Left kidney (tissue), 2 donors: ENCODE results near the gene LSM5. TPM values are rescaled to one million over a fixed set of nuclear protein-coding genes. Genes with fewer than 3 reads are reported as not detected.
"Not testable (repeated sequence)": the region's sequence is repeated elsewhere in the genome, so short reads cannot be mapped to it uniquely, and the experiment has no call there.

ENCODE experiments used
- DNase-seq: peaks from one replicate; pipeline ENCODE4 v3.0.0-alpha.2; 2013
- polyA plus RNA-seq: library from polyadenylated mRNA; unstranded; fragments of 120-200 nt; gene quantifications from one replicate; pipeline ENCODE4 v1.2.1, GENCODE V29; 2013; ENCODE audit not compliant: insufficient read length

The LSM5 gene
- polyA plus RNA-seq, 1 donor: 93.5 TPM

DNA sequence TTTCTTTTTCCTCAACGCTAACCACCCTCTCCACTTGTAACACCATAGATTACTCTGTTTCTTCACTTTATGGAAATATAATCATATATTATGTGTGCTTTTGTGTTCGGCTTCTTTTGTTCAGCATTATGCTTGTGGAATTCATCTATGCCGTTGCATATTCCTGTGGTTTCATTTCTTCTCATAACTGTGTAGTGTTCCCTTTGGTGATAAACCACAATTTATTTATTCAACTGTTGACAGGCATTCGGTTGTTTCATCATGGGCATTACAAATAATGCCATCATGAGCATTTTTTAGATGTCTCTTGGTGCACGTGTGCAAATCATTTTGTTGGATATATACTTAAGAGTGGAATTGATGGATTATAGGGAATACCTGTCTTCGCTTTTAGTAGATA is 17.2 kb upstream of the LSM5 start:
- no peak for DNase-seq

DNA sequence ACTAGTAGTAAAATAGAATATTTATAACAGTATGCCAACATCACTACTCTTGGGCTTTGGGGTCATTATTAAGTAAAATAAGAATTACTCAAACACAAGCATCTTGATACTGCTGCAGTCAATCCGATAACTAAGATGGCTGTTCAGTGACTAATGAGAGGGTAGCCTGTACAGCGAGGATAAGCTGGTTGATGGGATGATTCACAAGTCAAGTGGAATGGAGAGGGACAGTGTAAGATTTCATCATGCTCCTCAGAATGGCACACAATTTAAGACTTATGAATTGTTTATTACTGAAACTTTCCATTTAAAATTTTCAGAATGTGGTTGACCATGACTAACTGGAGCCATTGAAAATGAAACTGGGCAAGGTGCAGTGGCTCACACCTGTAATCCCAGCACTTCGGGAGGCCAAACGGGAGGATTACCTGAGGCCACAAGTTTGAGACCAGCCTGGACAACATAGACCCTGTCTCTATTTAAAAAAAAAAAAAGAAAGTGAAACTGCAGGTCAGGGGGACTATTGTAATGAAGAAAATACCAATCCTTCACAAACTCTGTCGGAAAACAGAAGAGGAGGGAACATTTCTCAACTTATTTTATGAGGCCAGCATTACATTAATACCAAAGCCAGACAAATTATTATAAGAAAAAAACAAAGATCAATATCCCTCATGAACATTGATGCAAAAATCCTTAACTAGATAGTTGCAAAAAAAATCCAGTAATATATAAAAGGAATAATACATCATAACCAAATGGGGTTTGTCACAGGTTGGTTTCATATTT is 16.3 kb upstream of the LSM5 start:
- DNase-seq: no peak

- DNase-seq: no peak
These were observed 12.5 kb upstream of the LSM5 start for GRCh38 chr7:32502728-32503127.

DNA sequence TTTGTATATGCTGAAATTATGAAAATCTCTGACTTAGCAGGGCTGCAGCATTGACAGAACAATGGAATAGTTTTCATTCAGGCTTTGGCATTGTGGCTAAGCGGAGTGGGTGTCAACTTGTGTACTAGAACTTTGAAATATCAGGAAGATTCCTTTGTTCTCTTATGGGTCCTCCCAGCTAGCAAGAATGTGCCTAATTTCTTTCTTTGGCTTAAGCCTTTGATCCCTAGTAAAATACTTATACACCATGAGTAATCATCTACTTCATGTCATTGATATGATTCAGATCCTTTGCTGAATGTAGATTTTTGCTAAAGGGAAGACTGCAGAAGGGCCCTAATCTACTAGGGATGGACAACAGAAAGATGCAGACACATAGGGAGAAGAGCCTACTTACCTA is 11.3 kb upstream of the LSM5 start:
- DNase-seq: no peak

DNA sequence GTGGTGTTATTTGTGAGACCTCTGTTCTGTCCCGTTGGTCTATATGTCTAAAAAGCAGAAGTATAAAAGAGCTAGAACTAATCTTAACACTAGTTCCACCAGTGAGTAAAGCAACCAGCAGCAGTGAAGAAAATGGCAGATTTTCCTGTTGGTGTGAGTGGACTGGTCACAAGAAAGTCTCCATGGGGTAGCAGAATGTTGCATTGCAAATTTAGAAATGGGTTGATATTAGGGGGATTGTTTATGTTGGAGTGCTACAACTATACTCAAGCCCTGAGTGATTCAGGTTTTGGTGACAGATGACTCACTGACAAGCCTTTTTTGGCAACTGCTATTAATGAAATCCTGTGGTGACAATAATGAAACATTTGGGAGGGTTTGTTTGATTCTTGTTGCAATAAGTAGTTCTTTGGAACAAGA is 10.8 kb upstream of the LSM5 start:
- DNase-seq: no peak

DNA sequence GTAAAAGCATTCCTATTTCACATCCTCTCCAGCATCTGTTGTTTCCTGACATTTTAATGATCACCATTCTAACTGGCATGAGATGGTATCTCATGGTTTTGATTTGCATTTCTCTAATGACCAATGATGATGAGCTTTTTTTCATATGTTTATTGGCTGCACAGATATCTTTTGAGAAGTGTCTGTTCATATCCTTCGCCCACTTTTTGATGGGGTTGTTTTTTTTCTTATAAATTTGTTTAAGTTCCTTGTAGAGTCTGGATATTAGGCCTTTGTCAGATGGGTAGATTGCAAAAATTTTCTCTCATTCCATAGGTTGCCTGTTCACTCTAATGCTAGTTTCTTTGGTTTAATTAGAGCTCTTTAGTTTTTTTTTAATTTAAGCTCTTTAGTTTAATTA is 10.0 kb upstream of the LSM5 start:
- DNase-seq: not testable (repeated sequence)

GRCh38 chr7:32499755-32500154 is 9.6 kb upstream of the LSM5 start:
- not testable (repeated sequence) for DNase-seq

DNA sequence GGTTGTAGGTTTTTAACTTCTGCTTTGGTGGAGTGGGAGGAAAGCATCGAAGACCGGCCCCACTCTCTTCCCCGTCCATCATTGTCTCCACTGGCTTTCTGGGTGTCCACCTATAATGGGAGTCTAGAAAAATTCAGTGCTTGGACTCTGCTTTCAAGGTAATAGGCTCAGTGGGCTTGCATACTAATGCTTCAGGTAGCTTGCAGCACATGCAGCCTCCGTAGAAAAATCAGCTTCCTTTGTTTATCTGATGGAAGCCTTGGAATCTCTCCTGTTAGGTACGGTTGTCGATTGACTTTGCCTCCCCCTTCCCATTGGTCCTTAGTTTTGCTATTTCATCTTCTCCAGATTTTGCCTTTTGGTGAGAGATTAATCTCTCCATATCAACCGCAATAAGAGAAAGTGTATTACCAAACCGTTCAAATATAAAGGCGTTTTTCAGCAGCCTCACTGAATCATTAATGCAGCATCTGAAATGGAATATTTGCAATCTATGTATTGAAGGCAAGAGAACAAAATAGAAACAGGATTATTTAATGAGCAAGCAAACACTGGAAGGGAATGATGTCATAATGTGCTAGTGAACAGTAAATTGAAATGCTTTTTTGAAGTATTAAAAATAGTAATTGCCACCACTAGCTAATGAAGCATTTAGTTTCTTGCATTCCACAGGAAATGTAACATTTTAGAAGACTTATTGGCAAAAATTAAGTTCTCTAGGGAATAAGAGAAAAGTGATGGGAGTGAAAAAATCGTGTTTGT is 6.1 kb upstream of the LSM5 start:
- peak; percentile 7 for DNase-seq

DNA sequence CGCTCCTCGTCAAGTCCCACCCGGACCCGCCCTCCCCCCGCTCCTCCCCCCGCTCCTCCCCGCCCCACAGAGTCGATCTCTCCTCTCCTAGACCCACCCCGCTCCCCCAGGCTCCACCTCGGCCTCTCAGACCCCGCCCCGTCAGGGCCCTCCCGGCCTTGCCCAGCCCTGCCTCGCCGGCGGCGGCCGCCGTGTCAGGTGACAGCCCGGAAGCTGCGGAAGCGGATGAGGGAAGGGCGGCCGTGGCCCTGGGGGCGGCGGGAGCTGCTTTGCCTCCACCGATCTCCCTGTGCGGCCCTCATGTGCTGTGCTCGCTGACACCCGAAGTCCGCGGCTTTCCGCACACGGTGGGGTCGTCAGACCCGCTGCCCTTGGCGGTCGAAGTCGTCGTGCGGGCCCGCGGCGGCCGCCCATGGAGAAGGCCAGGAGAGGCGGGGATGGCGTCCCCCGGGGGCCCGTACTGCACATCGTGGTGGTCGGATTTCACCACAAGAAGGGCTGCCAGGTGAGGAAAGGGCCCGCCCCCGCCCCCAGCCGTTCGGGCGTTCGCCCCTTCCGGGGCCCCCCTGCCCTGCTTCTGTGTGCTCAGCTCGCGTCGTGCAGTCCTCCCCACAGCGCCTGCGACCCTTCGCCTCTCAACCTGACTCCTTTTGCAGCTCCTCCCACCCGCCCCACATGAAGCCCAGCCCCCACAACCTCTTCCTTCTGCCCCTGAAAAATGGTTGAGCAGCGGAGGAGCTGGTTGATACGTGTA is 5.3 kb upstream of the LSM5 start, which contains the start of gene AVL9:
Gene AVL9 (plus strand): TSS at position 192 of the 754 bp plus-strand sequence. CDS start 221 bp downstream, at position 413.
- peak; percentile 95 for DNase-seq

DNA sequence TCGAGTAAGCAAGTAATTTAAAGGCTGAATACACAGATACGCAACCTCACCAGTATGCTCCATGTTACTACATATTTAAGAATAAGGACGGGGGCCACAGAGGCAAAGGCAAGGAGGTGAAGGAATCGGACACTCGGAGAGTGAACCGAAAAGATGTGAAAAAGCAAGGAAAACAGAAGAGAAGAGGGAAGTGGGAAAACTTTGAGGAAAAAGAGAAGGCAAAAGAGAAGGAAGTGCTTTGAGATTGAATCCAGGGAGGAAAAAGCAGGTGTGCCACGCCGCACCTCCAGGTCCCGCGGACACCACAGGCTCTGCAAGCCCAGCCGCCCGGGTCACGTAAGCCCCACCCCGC is 4.7 kb upstream of the LSM5 start:
- DNase-seq: no peak

GRCh38 chr7:32489788-32490126 is 423 bp downstream of the LSM5 start:
- no peak for DNase-seq

DNA sequence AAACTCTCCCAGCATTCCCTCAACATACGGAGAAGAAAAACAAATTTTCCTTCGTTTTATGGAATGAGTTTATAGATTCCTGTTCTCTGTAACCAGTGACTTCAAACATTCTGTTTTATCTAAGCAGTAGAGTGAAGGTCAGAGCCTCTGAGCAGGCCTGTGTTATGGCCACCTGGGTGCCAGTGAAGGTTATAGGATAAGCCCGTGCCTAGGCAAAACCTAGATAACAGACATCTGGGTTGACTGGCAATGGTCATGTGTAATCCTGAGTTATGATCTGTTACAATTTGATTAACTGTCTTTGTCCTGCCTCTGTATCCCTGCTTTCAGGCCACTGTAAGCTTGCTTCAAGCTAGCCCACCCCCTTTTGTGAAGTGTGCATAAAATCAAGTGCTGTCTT is 8.3 kb downstream of the LSM5 start:
- DNase-seq: no peak

DNA sequence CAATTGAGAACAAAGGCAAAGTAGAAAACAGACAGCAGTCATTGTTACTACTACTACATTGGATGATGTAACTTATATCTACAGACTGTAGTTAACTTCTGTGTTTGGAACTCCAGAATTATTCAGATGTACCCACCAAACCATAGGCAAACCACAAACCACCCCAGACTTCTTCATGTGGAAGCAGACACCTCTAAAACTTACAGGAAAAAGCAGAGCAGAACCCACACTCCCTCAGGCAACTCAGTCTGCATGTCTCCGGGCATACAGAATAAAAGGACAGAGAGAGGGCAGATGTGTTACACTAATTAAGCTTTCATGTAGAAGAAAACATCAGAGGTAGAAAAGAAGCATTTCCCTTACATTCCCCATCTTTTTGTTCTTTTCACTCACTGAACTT is 9.0 kb downstream of the LSM5 start:
- no peak for DNase-seq

DNA sequence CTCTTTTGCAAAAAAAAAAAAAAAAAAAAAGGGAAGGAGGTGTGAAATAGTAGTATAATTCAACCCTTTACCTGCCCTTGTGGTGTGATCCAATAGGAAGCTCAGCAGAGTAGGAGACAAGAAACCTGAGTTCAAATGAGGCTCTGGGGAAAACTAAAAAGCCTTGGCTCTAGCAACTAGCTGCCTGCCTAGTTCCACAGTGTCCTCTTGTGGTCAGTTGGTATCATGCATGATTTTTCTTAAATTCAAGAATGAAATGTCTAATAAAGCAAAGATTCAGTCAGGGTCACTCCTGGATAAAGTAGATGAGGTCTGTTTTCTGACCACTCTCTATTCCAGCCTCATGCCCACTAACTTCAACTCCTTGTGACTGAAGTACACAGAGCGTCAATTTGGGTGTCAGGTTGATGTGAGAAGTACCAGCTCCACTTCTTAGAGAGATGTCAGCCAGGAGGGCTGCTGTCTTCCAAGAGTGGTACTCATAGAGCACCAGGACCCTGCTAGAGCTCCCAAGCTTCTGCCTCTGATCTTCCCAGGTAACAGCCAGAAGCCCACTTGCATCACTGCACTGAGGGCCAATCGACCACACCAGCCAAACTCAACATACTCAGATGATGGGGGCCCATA is 10.5 kb downstream of the LSM5 start:
- no peak for DNase-seq

DNA sequence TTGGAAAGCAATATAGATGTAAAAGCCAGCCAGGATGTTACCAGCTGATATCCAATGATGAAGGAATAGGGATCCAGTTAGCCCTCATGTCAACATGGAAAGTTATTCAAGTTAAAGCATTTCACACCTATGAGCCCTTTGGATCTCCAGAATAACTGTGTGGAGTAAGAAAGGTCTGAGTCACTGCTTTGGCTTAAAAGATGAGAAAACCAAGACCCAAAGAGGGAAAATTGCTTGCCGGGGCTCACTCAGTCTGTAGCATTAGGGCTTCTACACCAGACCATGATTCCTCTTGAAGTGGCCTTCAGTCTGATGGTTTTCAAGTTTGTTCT is 12.6 kb downstream of the LSM5 start:
- DNase-seq: no peak

- DNase-seq: no peak
These were observed 13.1 kb downstream of the LSM5 start for GRCh38 chr7:32476816-32477648.

GRCh38 chr7:32474008-32474407 is 16.2 kb downstream of the LSM5 start:
- DNase-seq: no peak

GRCh38 chr7:32472015-32472414 is 18.2 kb downstream of the LSM5 start:
- no peak for DNase-seq

DNA sequence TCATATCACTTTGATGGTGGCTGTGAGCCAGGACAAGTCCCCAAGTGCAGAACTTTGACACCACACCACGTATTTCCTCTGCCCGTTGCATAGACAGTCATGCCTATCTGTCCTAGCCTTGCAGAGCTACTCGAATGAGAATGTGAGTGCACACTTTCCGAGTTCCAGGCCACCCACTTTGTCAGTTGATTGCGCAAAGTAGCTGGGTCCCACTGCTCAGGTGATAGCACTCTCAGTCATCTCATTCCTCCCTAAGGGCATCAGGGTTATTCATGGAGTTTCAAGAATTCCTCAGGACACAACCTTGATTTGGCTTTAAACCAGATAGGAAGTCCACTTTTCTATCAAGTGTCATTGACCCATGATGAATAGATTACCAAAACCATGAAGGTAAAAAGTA is 19.3 kb downstream of the LSM5 start:
- DNase-seq: no peak

GRCh38 chr7:32470004-32470403 is 20.2 kb downstream of the LSM5 start:
- DNase-seq: not testable (repeated sequence)

DNA sequence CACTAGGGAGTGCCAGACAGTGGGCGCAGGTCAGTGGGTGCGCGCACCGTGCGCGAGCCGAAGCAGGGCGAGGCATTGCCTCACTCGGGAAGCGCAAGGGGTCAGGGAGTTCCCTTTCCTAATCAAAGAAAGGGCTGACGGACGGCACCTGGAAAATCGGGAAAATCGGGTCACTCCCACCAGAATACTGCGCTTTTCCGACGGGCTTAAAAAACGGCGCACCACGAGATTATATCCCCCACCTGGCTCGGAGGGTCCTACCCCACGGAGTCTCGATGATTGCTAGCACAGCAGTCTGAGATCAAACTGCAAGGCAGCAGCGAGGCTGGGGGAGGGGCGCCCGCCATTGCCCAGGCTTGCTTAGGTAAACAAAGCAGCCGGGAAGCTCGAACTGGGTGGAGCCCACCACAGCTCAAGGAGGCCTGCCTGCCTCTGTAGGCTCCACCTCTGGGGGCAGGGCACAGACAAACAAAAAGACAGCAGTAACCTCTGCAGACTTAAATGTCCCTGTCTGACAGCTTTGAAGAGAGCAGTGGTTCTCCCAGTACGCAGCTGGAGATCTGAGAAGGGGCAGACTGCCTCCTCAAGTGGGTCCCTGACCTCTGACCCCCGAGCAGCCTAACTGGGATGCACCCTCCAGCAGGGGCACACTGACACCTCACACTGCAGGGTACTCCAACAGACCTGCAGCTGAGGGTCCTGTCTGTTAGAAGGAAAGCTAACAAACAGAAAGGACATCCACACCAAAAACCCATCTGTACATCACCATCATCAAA is 25.4 kb downstream of the LSM5 start:
- not testable (repeated sequence) for DNase-seq
